ENCODE results near the gene UFM1. TPM values are rescaled to one million over a fixed set of nuclear protein-coding genes. Genes with fewer than 3 reads are reported as not detected.

Gene UFM1
- total and polyA plus RNA-seq, 2 of the 4 experiments (the other 2 are of a cell fraction), result 43.5 to 94.5 TPM

DNA sequence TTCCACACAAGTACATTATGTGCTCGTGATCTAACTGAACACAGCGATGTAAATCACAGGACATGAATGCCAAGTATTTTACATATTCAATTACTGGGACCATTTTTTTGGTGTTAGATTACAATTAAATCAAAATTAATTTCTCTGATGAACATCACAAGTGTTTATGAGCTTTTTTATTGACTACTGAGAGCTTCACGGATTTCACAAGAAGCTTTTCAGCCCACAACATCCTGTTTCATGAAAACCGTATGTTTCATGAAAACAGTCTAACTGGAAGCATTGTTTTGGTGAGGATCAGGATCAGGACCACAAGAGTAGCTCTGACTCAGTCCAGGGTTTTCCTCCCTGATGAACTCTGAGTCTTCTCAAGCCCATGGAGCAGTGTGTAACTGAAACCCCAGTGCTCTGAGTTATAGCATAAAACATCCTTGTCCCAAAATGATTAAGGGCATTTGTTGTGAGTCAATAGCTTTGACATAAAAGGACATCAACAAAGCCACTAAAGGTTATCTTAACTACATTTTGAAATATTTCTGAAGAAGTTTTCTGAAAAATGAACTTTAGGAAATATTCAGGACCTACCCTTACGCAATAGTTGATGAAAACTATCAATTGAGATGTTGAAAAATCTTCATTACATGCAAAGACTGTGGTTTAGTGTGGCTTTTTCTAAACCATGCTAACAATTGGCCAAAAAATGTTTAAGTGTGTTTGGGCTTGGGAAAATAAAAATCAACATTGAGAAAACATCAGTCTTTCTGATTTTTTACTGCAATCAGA is 49.3 kb downstream of the UFM1 start:
- DNase-seq (peak; percentile 39), ATAC-seq (ENCODE audit: low read depth) (peak; percentile 51)
- no peak overlapping the region for H2AK9ac ChIP-seq (replicated peaks; ENCODE audit: low read depth, low read length, poor library complexity)
- no TSS peak for BruUV-seq (replicated peaks)
- TF ChIP-seq SMC3 (IDR thresholded peaks at IDR 0.05; ENCODE audit: low read depth, low read length), result no peak
- TF ChIP-seq CEBPB (IDR thresholded peaks at IDR 0.05; ENCODE audit: low read depth, low read length), result peak; percentile 73
- H3K4ac ChIP-seq (ENCODE audit: low read depth, low read length), result no peak overlapping the region
- H3K4me2 ChIP-seq (ENCODE audit: low read depth, low read length), result no peak overlapping the region
- no peak overlapping the region for H3K56ac ChIP-seq (ENCODE audit: extremely low read depth, insufficient read depth, low read length)
- no peak overlapping the region for H2BK5ac ChIP-seq (ENCODE audit: low read depth, low read length, poor library complexity, severe bottlenecking)
- H3K23ac ChIP-seq (ENCODE audit: low read depth, low read length), result no peak overlapping the region
- no peaks in the 10 kb centered on the region for H3K9me3 ChIP-seq (ENCODE audit: control insufficient read depth, insufficient read depth, low read length)
- H3K27me3 ChIP-seq (ENCODE audit: control insufficient read depth, insufficient read depth, low read length), result no peaks in the 10 kb centered on the region; the same call in 1 of the 2 replicates
- no peak overlapping the region for H3K27ac ChIP-seq (ENCODE audit: insufficient read depth, low read length)
- intact Hi-C loops (cut with micrococcal nuclease), result no loop called here
- no peak overlapping the region for H3K18ac ChIP-seq (ENCODE audit: low read depth, low read length)
- no peak overlapping the region for H2BK120ac ChIP-seq (ENCODE audit: low read depth, low read length)
- no peaks in the 10 kb centered on the region for H4K20me1 ChIP-seq (ENCODE audit: insufficient read depth, low read length)
- dilution Hi-C loops (cut with HindIII; ENCODE audit: low sequenced_read_pairs, unreplicated experiment), result no loop called here
- H3K4me1 ChIP-seq (ENCODE audit: control insufficient read depth, insufficient read depth, low read length), result no peaks in the 10 kb centered on the region
- H2BK20ac ChIP-seq (ENCODE audit: low read depth, low read length), result no peak overlapping the region
- no peak overlapping the region for H4K8ac ChIP-seq (ENCODE audit: low read depth in 2 of 2, low read length in 2 of 2)
- H2AFZ ChIP-seq (replicated peaks; ENCODE audit: low read length, poor library complexity), result no peak overlapping the region
- ChIA-PET CTCF (no interaction called here), POLR2A (ENCODE audit: unreplicated experiment) (no interaction called here)
- in situ Hi-C loops (cut with MboI; ENCODE audit: low sequenced_read_pairs), result no loop called here
- H3K4me3 ChIP-seq (ENCODE audit: insufficient read depth, low read depth, low read length), result no peak overlapping the region
- no peaks in the 10 kb centered on the region for H3K79me1 ChIP-seq (ENCODE audit: low read depth in 1 of 2, low read length in 2 of 2)
- H2AK5ac ChIP-seq (ENCODE audit: low read depth, low read length), result no peak overlapping the region
- WGBS, 2 experiments (ENCODE audit: extremely low coverage in 2 of 2, insufficient read length in 1 of 2), result no CpG with 5 or more reads among the region's 5 CpGs
- H3K14ac ChIP-seq (replicated peaks; ENCODE audit: low read depth, low read length), result no peak overlapping the region
- no peak overlapping the region for H3K9ac ChIP-seq (ENCODE audit: low read depth, low read length)
- no peaks in the 10 kb centered on the region for H3K36me3 ChIP-seq (ENCODE audit: control insufficient read depth, insufficient read depth, low read length)
- H3K9me1 ChIP-seq (ENCODE audit: insufficient read depth, low read length), result no peaks in the 10 kb centered on the region
- no peak overlapping the region for H4K91ac ChIP-seq (ENCODE audit: insufficient read depth, low read depth, low read length)
- no peak overlapping the region for H4K5ac ChIP-seq (ENCODE audit: low read depth, low read length)
- H2BK15ac ChIP-seq (ENCODE audit: low read depth, low read length), result no peak overlapping the region
